Endothelial cell of umbilical vein (primary cell): Measurements from ENCODE around the gene LHX2. TPM values are rescaled to one million over a fixed set of nuclear protein-coding genes. Genes with fewer than 3 reads are reported as not detected.
A peak's percentile ranks its signal among the peaks of the same experiment; 100 is the strongest.

Source experiments
- BruUV-seq: library from RNA; stranded (reverse); fragments of 400-500 nt; replicated peaks from 2 replicates; lab custom pipeline; 2021; lab: Mats Ljungman, UMichigan
- CTCF ChIA-PET: fragments of 300-600, 350-600 bp; sonication (Branson Sonifier 250); formaldehyde crosslinking; loops from one replicate; lab custom pipeline; 2021; ENCODE audit warnings: antibody characterized with exemption, inconsistent platforms; lab: Charles Lee
- POLR2A ChIA-PET: fragments of 300-600, 350-600 bp; sonication (Branson Sonifier 250); formaldehyde crosslinking; loops from one replicate; lab custom pipeline; 2021; ENCODE audit warnings: antibody characterized with exemption, inconsistent platforms; lab: Charles Lee
- DNase-seq: peaks from one replicate; pipeline ENCODE4 v3.0.0-alpha.2; 2011; ENCODE audit warnings: low read depth, low spot score
- FAIRE-seq: peaks from 2 replicates; lab custom pipeline; 2011; peaks lifted over from hg19 to GRCh38; lab: Jason Lieb, UNC
- H2AFZ ChIP-seq: 2 replicates; pipeline ENCODE4 v1.6.0; 2012; ENCODE audit warnings: low read depth, low read length, control low read depth, inconsistent platforms
- H3K27ac ChIP-seq: 2 replicates; pipeline ENCODE4 v1.5.1; 2011; ENCODE audit warnings: low read depth, mild to moderate bottlenecking, control low read depth, low read length, moderate library complexity; ENCODE audit not compliant: insufficient read depth
- H3K27me3 ChIP-seq, 2 experiments: 2 replicates each; pipeline versions ENCODE4 v1.6.0 to v1.6.1; 2011; ENCODE audit warnings: low read length in 2 of 2, mixed read lengths in 1 of 2; ENCODE audit not compliant: control insufficient read depth in 2 of 2, insufficient read depth in 2 of 2
- H3K36me3 ChIP-seq, 2 experiments: 2 replicates in 1 of 2; 3 replicates in 1 of 2; pipeline ENCODE4 v1.5.1; 2011; ENCODE audit warnings: low read length in 2 of 2, mild to moderate bottlenecking in 1 of 2, moderate library complexity in 1 of 2; ENCODE audit not compliant: control insufficient read depth in 2 of 2, insufficient read depth in 2 of 2; ENCODE audit errors: extremely low read depth in 1 of 2
- H3K4me1 ChIP-seq: 3 replicates; pipeline ENCODE4 v1.5.1; 2011; ENCODE audit warnings: mild to moderate bottlenecking, low read length; ENCODE audit not compliant: control insufficient read depth, insufficient read depth; ENCODE audit errors: extremely low read depth
- H3K4me2 ChIP-seq: 2 replicates; pipeline ENCODE4 v1.6.1; 2011; ENCODE audit warnings: low read length, control low read depth, mixed read lengths; ENCODE audit not compliant: insufficient read depth
- H3K4me3 ChIP-seq, 3 experiments: fragments of 200-600 bp in 1 of 3; sonication (generic), shearing (Covaris generic) in 1 of 3; replicated peaks in 1 of 3; 2 replicates each; pipeline ENCODE4 v1.5.1; 2011 to 2016; ENCODE audit warnings: control low read depth in 3 of 3, low read length in 3 of 3, mild to moderate bottlenecking in 2 of 3, inconsistent platforms in 1 of 3, low read depth in 1 of 3, moderate library complexity in 1 of 3; ENCODE audit not compliant: insufficient read depth in 1 of 3
- H3K79me2 ChIP-seq: 2 replicates; pipeline ENCODE4 v1.6.0; 2012; ENCODE audit warnings: low read length, inconsistent platforms; ENCODE audit not compliant: control insufficient read depth, insufficient read depth
- H3K9ac ChIP-seq: replicated peaks from 2 replicates; pipeline ENCODE3; 2011; ENCODE audit warnings: low read length, control low read depth; ENCODE audit not compliant: insufficient read depth; ENCODE audit errors: extremely low read depth
- H3K9me1 ChIP-seq: replicated peaks from 3 replicates; pipeline ENCODE4 v1.6.0; 2011; ENCODE audit warnings: mild to moderate bottlenecking, low read length; ENCODE audit not compliant: control insufficient read depth, insufficient read depth; ENCODE audit errors: extremely low read depth
- H3K9me3 ChIP-seq: replicated peaks from 2 replicates; pipeline ENCODE4 v1.5.1; 2012; ENCODE audit warnings: low read length, inconsistent platforms; ENCODE audit not compliant: control insufficient read depth, insufficient read depth
- H4K20me1 ChIP-seq: replicated peaks from 2 replicates; pipeline ENCODE3; 2011; ENCODE audit warnings: mild to moderate bottlenecking, low read length; ENCODE audit not compliant: control insufficient read depth, insufficient read depth; ENCODE audit errors: extremely low read depth
- CTCF ChIP-seq, 2 donors: IDR thresholded peaks; 1 replicate in 1 of 2; 2 replicates in 1 of 2; pipeline ENCODE4 v1.5.1; 2011; ENCODE audit warnings: low read length in 2 of 2, mild to moderate bottlenecking in 2 of 2, moderate library complexity in 2 of 2, control low read depth in 1 of 2, inconsistent platforms in 1 of 2, low read depth in 1 of 2; ENCODE audit not compliant: insufficient read depth in 1 of 2; ENCODE audit errors: extremely low read depth in 1 of 2
- EZH2 ChIP-seq: IDR thresholded peaks from 2 replicates; pipeline ENCODE4 v1.6.1; 2012; ENCODE audit warnings: borderline replicate concordance, low read depth, mild to moderate bottlenecking, moderate library complexity, low read length, inconsistent platforms; ENCODE audit not compliant: severe bottlenecking
- FOS ChIP-seq: IDR thresholded peaks from 2 replicates; pipeline ENCODE4 v1.6.1; 2011; ENCODE audit warnings: mild to moderate bottlenecking, low read length, moderate library complexity, borderline replicate concordance; ENCODE audit not compliant: insufficient read depth
- GATA2 ChIP-seq: IDR thresholded peaks from 2 replicates; pipeline ENCODE4 v1.7.0; 2011; ENCODE audit warnings: low read depth, mild to moderate bottlenecking, moderate library complexity, mixed read lengths, low read length; ENCODE audit not compliant: insufficient read length, insufficient read depth
- JUN ChIP-seq: IDR thresholded peaks from 2 replicates; pipeline ENCODE4 v1.6.1; 2011; ENCODE audit warnings: borderline replicate concordance, low read depth; ENCODE audit not compliant: insufficient read length, insufficient read depth
- MYC ChIP-seq: IDR thresholded peaks from one replicate; pipeline ENCODE4 v1.6.1; 2011; ENCODE audit warnings: mild to moderate bottlenecking, low read depth, low read length
- dilution Hi-C: fragments of 300-500 bp; cut with MboI; formaldehyde crosslinking; loops from one replicate; pipeline ENCODE4 v1.15.0; 2019; ENCODE audit warnings: low sequenced_read_pairs; ENCODE audit not compliant: extremely low pct_ligation_motif_present
- intact Hi-C: fragments of 100-400 bp; cut with micrococcal nuclease; formaldehyde crosslinking; loops from one replicate; pipeline ENCODE4 v1.10.0; 2022
- polyA plus RNA-seq, 4 experiments: library from polyadenylated mRNA; depleted of rRNA in 3 of 4; stranded (reverse) in 3 of 4; unstranded in 1 of 4; fragments of >200 nt; gene quantifications; 2 replicates each; pipeline versions ENCODE4 v1.2.1 to v1.2.3, GENCODE V29; 2011 to 2012; ENCODE audit warnings: missing spikeins in 1 of 4
- total RNA-seq: library from RNA; stranded (reverse); gene quantifications from 2 replicates; pipeline ENCODE4 v1.2.3, GENCODE V29; 2021

The LHX2 gene
- total and polyA plus RNA-seq, 2 donors (not counting 3 experiments of a cell fraction or from before 2014, with no cell fraction given), result not detected

- FAIRE-seq (no peak), DNase-seq (no peak)
- H4K20me1 ChIP-seq, result no peaks in the 10 kb centered on the region
- H3K9me1 ChIP-seq, result no peaks in the 10 kb centered on the region
- no peak overlapping the region for H3K27ac ChIP-seq
- BruUV-seq, result no TSS peak
- H3K4me1 ChIP-seq, result peaks cover 3% of the 10 kb centered on the region
- no peak overlapping the region for H3K9ac ChIP-seq
- intact Hi-C loops, result no loop called here
- TF ChIP-seq GATA2, result no peak
- TF ChIP-seq EZH2, result peak; percentile 100
- dilution Hi-C loops, result no loop called here
- H3K36me3 ChIP-seq, result no peaks in the 10 kb centered on the region
- no peak overlapping the region for H3K4me2 ChIP-seq
- peaks cover 93 to 100% of the 10 kb centered on the region in 2 experiments for H3K27me3 ChIP-seq
- H3K4me3 ChIP-seq, result no peak overlapping the region
- H2AFZ ChIP-seq, result no peak overlapping the region
- ChIA-PET CTCF (interaction anchor here (1.0 to 1.7 kb wide), 2 partner anchors 23 kb away, joined by 3 to 11 read pairs; no protein-coding TSS in a partner anchor), POLR2A (no interaction called here)
- no peaks in the 10 kb centered on the region for H3K79me2 ChIP-seq
- H3K9me3 ChIP-seq, result no peaks in the 10 kb centered on the region
Observed at GRCh38 chr9:124017051-124017928, 5.7 kb downstream of the LHX2 start.

- no peak for TF ChIP-seq FOS
- no peak for TF ChIP-seq JUN
- TF ChIP-seq MYC, result no peak
- no peak for TF ChIP-seq CTCF (IDR thresholded peaks at IDR 0.05; ENCODE audit: extremely low read depth in 1 of 2, insufficient read depth in 1 of 2, low read depth in 1 of 2, low read length in 2 of 2)
- TF ChIP-seq EZH2, result peak; percentile 41
- Histone ChIP-seq H3K27ac (no peak overlapping the region), H3K4me3 (no peak overlapping the region), H3K4me2 (no peak overlapping the region), H3K27me3 (peaks cover 93 to 100% of the 10 kb centered on the region in 2 experiments), H3K9ac (no peak overlapping the region), H3K9me3 (no peaks in the 10 kb centered on the region), H3K9me1 (no peaks in the 10 kb centered on the region), H3K36me3 (no peaks in the 10 kb centered on the region), H4K20me1 (no peaks in the 10 kb centered on the region), H3K79me2 (no peaks in the 10 kb centered on the region), H3K4me1 (no peaks in the 10 kb centered on the region), H2AFZ (no peak overlapping the region)
- intact Hi-C loops (no loop called here), dilution Hi-C loops (no loop called here)
- CTCF ChIA-PET, result interaction anchor here (1.7 kb wide), 1 partner anchor 23 kb away, joined by 11 read pairs; no protein-coding TSS in a partner anchor
- DNase-seq (no peak), FAIRE-seq (no peak)
- no TSS peak for BruUV-seq
- POLR2A ChIA-PET, result no interaction called here
Observed at GRCh38 chr9:124017929-124018729, 6.6 kb downstream of the LHX2 start.
